ENCODE data around the gene CKM.

- TF ChIP-seq CTCF (IDR thresholded peaks at IDR 0.05) (no peak), EP300 (IDR thresholded peaks at IDR 0.05) (no peak), POLR2A (IDR thresholded peaks at IDR 0.05) (no peak)
These were observed 57.8 kb downstream of the CKM start for GRCh38 chr19:45264781-45265317.
